GM12878 (cell line): ENCODE measurements around the gene TM7SF2. TPM values are rescaled to one million over a fixed set of nuclear protein-coding genes. Genes with fewer than 3 reads are reported as not detected.

Source experiments
- ATAC-seq: fragments of 200-7000 bp; cut with Tn5 transposase; 3 replicates; pipeline ENCODE4 v1.9.1; 2020; ENCODE audit warnings: mild to moderate bottlenecking, moderate library complexity
- BruUV-seq: library from RNA; stranded (reverse); fragments of 400-500 nt; replicated peaks from 2 replicates; lab custom pipeline; 2021; lab: Mats Ljungman, UMichigan
- CTCF ChIA-PET: fragments of 300-600 bp; sonication (Branson Sonifier 250); formaldehyde crosslinking; extraction: SDS; loops from one replicate; lab custom pipeline; 2021; ENCODE audit warnings: inconsistent platforms; lab: Yijun Ruan, JAX
- POLR2A ChIA-PET: fragments of 350-600 bp; formaldehyde crosslinking; extraction: SDS; loops from one replicate; lab custom pipeline; 2021; ENCODE audit warnings: inconsistent platforms; lab: Charles Lee
- RAD21 ChIA-PET: fragments of 300-600 bp; sonication (Branson Sonifier 250); formaldehyde crosslinking; loops from one replicate; lab custom pipeline; 2023; ENCODE audit warnings: antibody characterized with exemption; ENCODE audit not compliant: unreplicated experiment; lab: Charles Lee
- SMC1A ChIA-PET: fragments of 300-600 bp; sonication (Branson Sonifier 250); formaldehyde crosslinking; loops from one replicate; lab custom pipeline; 2023; ENCODE audit not compliant: unreplicated experiment, uncharacterized antibody; lab: Charles Lee
- DNase-seq: peaks from one replicate; pipeline ENCODE4 v3.0.0-alpha.2; 2011; ENCODE audit warnings: low read depth, low spot score
- FAIRE-seq: peaks from 3 replicates; lab custom pipeline; 2011; peaks lifted over from hg19 to GRCh38; lab: Jason Lieb, UNC
- H2AFZ ChIP-seq: 2 replicates; pipeline ENCODE4 v1.6.0; 2011; ENCODE audit warnings: low read depth, low read length, control low read depth; ENCODE audit not compliant: control insufficient read depth
- H3K27ac ChIP-seq: 2 replicates; pipeline ENCODE4 v1.5.1; 2011; ENCODE audit warnings: control low read depth; ENCODE audit not compliant: control insufficient read depth, insufficient read depth
- H3K27me3 ChIP-seq, 2 experiments: replicated peaks in 1 of 2; 2 replicates each; pipeline versions ENCODE4 v1.6.0 to v1.6.1; 2011; ENCODE audit warnings: low read length in 1 of 2; ENCODE audit not compliant: control insufficient read depth in 2 of 2, insufficient read depth in 2 of 2
- H3K36me3 ChIP-seq, 2 experiments: 2 replicates each; pipeline ENCODE4 v1.5.1; 2011; ENCODE audit warnings: low read length in 1 of 2; ENCODE audit not compliant: control insufficient read depth in 2 of 2, insufficient read depth in 2 of 2
- H3K4me1 ChIP-seq: 2 replicates; pipeline ENCODE4 v1.6.1; 2011; ENCODE audit warnings: mild to moderate bottlenecking, low read length, moderate library complexity, mixed read lengths; ENCODE audit not compliant: control insufficient read depth, insufficient read depth
- H3K4me2 ChIP-seq: 2 replicates; pipeline ENCODE4 v1.6.0; 2011; ENCODE audit warnings: control low read depth; ENCODE audit not compliant: control insufficient read depth, insufficient read depth
- H3K4me3 ChIP-seq: fragments of 200-600 bp; sonication (generic); 2 replicates; pipeline ENCODE4 v1.5.1; 2016
- H3K79me2 ChIP-seq: 2 replicates; pipeline ENCODE4 v1.6.0; 2011; ENCODE audit warnings: low read length; ENCODE audit not compliant: control insufficient read depth, insufficient read depth
- H3K9ac ChIP-seq: 2 replicates; pipeline ENCODE4 v1.8.0; 2011; ENCODE audit warnings: low read length, control low read depth, mixed read lengths; ENCODE audit not compliant: control insufficient read depth, insufficient read depth
- H3K9me3 ChIP-seq: replicated peaks from 3 replicates; pipeline ENCODE4 v1.5.1; 2011; ENCODE audit warnings: mild to moderate bottlenecking, low read length; ENCODE audit not compliant: control insufficient read depth, insufficient read depth
- H4K20me1 ChIP-seq: 2 replicates; pipeline ENCODE4 v1.6.0; 2011; ENCODE audit not compliant: control insufficient read depth, insufficient read depth
- KLF5 ChIP-seq: fragments of 450-650 bp; IDR thresholded peaks from 2 replicates; pipeline ENCODE4 v1.6.1; 2014; ENCODE audit warnings: mild to moderate bottlenecking; ENCODE audit not compliant: partially characterized antibody
- PKNOX1 ChIP-seq: fragments of 450-650 bp; IDR thresholded peaks from 2 replicates; pipeline ENCODE4 v1.6.1; 2016; ENCODE audit warnings: mild to moderate bottlenecking
- RELA ChIP-seq: fragments of 450-650 bp; IDR thresholded peaks from 2 replicates; pipeline ENCODE4 v1.8.0; 2014; ENCODE audit warnings: borderline replicate concordance; ENCODE audit not compliant: partially characterized antibody
- TAF1 ChIP-seq: IDR thresholded peaks from 2 replicates; pipeline ENCODE4 v1.6.1; 2011; ENCODE audit warnings: mild to moderate bottlenecking, low read depth, low read length, borderline replicate concordance
- ZNF274 ChIP-seq: IDR thresholded peaks from one replicate; pipeline ENCODE4 v1.8.0; 2011; ENCODE audit not compliant: insufficient read length, insufficient read depth
- WGBS: methylation state at CpG from one replicate; pipeline ENCODE4 v1.1.6; 2016; ENCODE audit warnings: low lambda C conversion rate; ENCODE audit not compliant: insufficient replicate concordance, insufficient coverage; ENCODE audit errors: missing lambda C conversion rate; 5-methylcytosine and 5-hydroxymethylcytosine counted together
- in situ Hi-C: fragments of 300-500 bp; cut with MboI; formaldehyde crosslinking; loops from 9 replicates; pipeline ENCODE4 v1.14.3; 2018; ENCODE audit warnings: mixed read lengths
- intact Hi-C: fragments of 100-400 bp; cut with micrococcal nuclease; formaldehyde crosslinking; loops from one replicate; pipeline ENCODE4 v1.14.2; 2022; ENCODE audit not compliant: unreplicated experiment
- polyA plus RNA-seq, 11 experiments: library from polyadenylated mRNA; depleted of rRNA in 4 of 11; unstranded in 6 of 11; stranded (reverse) in 5 of 11; fragments of >200 nt; fragmentation: Nextera tagmentation in 4 of 11; fragmentation: Illumina TruSeq in 1 of 11; extraction: Ambion mirVana in 4 of 11; extraction: Trizol in 1 of 11; gene quantifications; 1 replicate in 1 of 11; 2 replicates in 10 of 11; pipeline versions ENCODE4 v1.2.1 to v1.2.3, GENCODE V29; 2011 to 2016; ENCODE audit warnings: inconsistent platforms in 2 of 11, missing spikeins in 2 of 11, low read depth in 1 of 11
- total RNA-seq, 4 experiments: library from RNA; depleted of rRNA in 3 of 4; stranded (reverse); fragments of >200 nt in 3 of 4; fragmentation: Illumina TruSeq in 1 of 4; extraction: Trizol in 1 of 4; gene quantifications; 2 replicates each; pipeline versions ENCODE4 v1.2.1 to v1.2.3, GENCODE V29; 2013 to 2021
- TF ChIP-seq, protein P1 (sequence below): fragments of 450-650 bp; formaldehyde crosslinking; IDR thresholded peaks from 2 replicates; pipeline ENCODE4 v1.5.0; 2022; ENCODE audit warnings: mild to moderate bottlenecking, missing genetic modification characterization

TM7SF2 gene
- total and polyA plus RNA-seq, 10 of the 15 experiments (the other 5 are each of a cell fraction or from before 2014, with no cell fraction given), result 0.52 to 57.7 (median 20.7) TPM

GRCh38 chr11:65087216-65087615 is 24.5 kb upstream of the TM7SF2 start:
- SMC1A ChIA-PET, result no interaction called here
- H2AFZ ChIP-seq, result no peak overlapping the region
- no peaks in the 10 kb centered on the region for H3K27me3 ChIP-seq
- in situ Hi-C loops, result no loop called here
- H3K9me3 ChIP-seq, result no peaks in the 10 kb centered on the region
- H3K4me3 ChIP-seq, result no peak overlapping the region
- no peak for ATAC-seq
- H3K4me1 ChIP-seq, result peaks cover 7% of the 10 kb centered on the region
- TF ChIP-seq KLF5 (no peak), RELA (no peak), PKNOX1 (no peak), TAF1 (no peak), ZNF274 (no peak)
- TF ChIP-seq, protein P1, sequence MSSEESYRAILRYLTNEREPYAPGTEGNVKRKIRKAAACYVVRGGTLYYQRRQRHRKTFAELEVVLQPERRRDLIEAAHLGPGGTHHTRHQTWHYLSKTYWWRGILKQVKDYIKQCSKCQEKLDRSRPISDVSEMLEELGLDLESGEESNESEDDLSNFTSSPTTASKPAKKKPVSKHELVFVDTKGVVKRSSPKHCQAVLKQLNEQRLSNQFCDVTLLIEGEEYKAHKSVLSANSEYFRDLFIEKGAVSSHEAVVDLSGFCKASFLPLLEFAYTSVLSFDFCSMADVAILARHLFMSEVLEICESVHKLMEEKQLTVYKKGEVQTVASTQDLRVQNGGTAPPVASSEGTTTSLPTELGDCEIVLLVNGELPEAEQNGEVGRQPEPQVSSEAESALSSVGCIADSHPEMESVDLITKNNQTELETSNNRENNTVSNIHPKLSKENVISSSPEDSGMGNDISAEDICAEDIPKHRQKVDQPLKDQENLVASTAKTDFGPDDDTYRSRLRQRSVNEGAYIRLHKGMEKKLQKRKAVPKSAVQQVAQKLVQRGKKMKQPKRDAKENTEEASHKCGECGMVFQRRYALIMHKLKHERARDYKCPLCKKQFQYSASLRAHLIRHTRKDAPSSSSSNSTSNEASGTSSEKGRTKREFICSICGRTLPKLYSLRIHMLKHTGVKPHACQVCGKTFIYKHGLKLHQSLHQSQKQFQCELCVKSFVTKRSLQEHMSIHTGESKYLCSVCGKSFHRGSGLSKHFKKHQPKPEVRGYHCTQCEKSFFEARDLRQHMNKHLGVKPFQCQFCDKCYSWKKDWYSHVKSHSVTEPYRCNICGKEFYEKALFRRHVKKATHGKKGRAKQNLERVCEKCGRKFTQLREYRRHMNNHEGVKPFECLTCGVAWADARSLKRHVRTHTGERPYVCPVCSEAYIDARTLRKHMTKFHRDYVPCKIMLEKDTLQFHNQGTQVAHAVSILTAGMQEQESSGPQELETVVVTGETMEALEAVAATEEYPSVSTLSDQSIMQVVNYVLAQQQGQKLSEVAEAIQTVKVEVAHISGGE, result no peak
- H3K79me2 ChIP-seq, result peaks cover 26% of the 10 kb centered on the region
- POLR2A ChIA-PET, result no interaction called here
- H3K9ac ChIP-seq, result no peak overlapping the region
- H3K27ac ChIP-seq, result no peak overlapping the region
- no peak overlapping the region for H3K4me2 ChIP-seq
- CTCF ChIA-PET, result no interaction called here
- no peak for DNase-seq
- WGBS, result 90% methylated on average over 11 of the region's 11 CpGs
- intact Hi-C loops, result no loop called here
- H3K36me3 ChIP-seq, result peaks cover 5 to 11% of the 10 kb centered on the region in 2 experiments
- no TSS peak for BruUV-seq
- RAD21 ChIA-PET, result no interaction called here
- no peak for FAIRE-seq
- no peaks in the 10 kb centered on the region for H4K20me1 ChIP-seq
